GM12878 (cell line): ENCODE measurements around the gene CNTD1. TPM values are rescaled to one million over a fixed set of nuclear protein-coding genes. Genes with fewer than 3 reads are reported as not detected.

Experiments
- ATAC-seq: fragments of 200-7000 bp; cut with Tn5 transposase; 3 replicates; pipeline ENCODE4 v1.9.1; 2020; ENCODE audit warnings: mild to moderate bottlenecking, moderate library complexity
- BruUV-seq: library from RNA; stranded (reverse); fragments of 400-500 nt; replicated peaks from 2 replicates; lab custom pipeline; 2021; lab: Mats Ljungman, UMichigan
- CTCF ChIA-PET: fragments of 300-600 bp; sonication (Branson Sonifier 250); formaldehyde crosslinking; extraction: SDS; loops from one replicate; lab custom pipeline; 2021; ENCODE audit warnings: inconsistent platforms; lab: Yijun Ruan, JAX
- POLR2A ChIA-PET: fragments of 350-600 bp; formaldehyde crosslinking; extraction: SDS; loops from one replicate; lab custom pipeline; 2021; ENCODE audit warnings: inconsistent platforms; lab: Charles Lee
- RAD21 ChIA-PET: fragments of 300-600 bp; sonication (Branson Sonifier 250); formaldehyde crosslinking; loops from one replicate; lab custom pipeline; 2023; ENCODE audit warnings: antibody characterized with exemption; ENCODE audit not compliant: unreplicated experiment; lab: Charles Lee
- SMC1A ChIA-PET: fragments of 300-600 bp; sonication (Branson Sonifier 250); formaldehyde crosslinking; loops from one replicate; lab custom pipeline; 2023; ENCODE audit not compliant: unreplicated experiment, uncharacterized antibody; lab: Charles Lee
- DNase-seq: peaks from one replicate; pipeline ENCODE4 v3.0.0-alpha.2; 2011; ENCODE audit warnings: low read depth, low spot score
- FAIRE-seq: peaks from 3 replicates; lab custom pipeline; 2011; peaks lifted over from hg19 to GRCh38; lab: Jason Lieb, UNC
- H2AFZ ChIP-seq: 2 replicates; pipeline ENCODE4 v1.6.0; 2011; ENCODE audit warnings: low read depth, low read length, control low read depth; ENCODE audit not compliant: control insufficient read depth
- H3K27ac ChIP-seq: 2 replicates; pipeline ENCODE4 v1.5.1; 2011; ENCODE audit warnings: control low read depth; ENCODE audit not compliant: control insufficient read depth, insufficient read depth
- H3K27me3 ChIP-seq, 2 experiments: replicated peaks in 1 of 2; 2 replicates each; pipeline versions ENCODE4 v1.6.0 to v1.6.1; 2011; ENCODE audit warnings: low read length in 1 of 2; ENCODE audit not compliant: control insufficient read depth in 2 of 2, insufficient read depth in 2 of 2
- H3K36me3 ChIP-seq, 2 experiments: 2 replicates each; pipeline ENCODE4 v1.5.1; 2011; ENCODE audit warnings: low read length in 1 of 2; ENCODE audit not compliant: control insufficient read depth in 2 of 2, insufficient read depth in 2 of 2
- H3K4me1 ChIP-seq: 2 replicates; pipeline ENCODE4 v1.6.1; 2011; ENCODE audit warnings: mild to moderate bottlenecking, low read length, moderate library complexity, mixed read lengths; ENCODE audit not compliant: control insufficient read depth, insufficient read depth
- H3K4me2 ChIP-seq: 2 replicates; pipeline ENCODE4 v1.6.0; 2011; ENCODE audit warnings: control low read depth; ENCODE audit not compliant: control insufficient read depth, insufficient read depth
- H3K4me3 ChIP-seq: fragments of 200-600 bp; sonication (generic); 2 replicates; pipeline ENCODE4 v1.5.1; 2016
- H3K79me2 ChIP-seq: 2 replicates; pipeline ENCODE4 v1.6.0; 2011; ENCODE audit warnings: low read length; ENCODE audit not compliant: control insufficient read depth, insufficient read depth
- H3K9ac ChIP-seq: 2 replicates; pipeline ENCODE4 v1.8.0; 2011; ENCODE audit warnings: low read length, control low read depth, mixed read lengths; ENCODE audit not compliant: control insufficient read depth, insufficient read depth
- H3K9me3 ChIP-seq: replicated peaks from 3 replicates; pipeline ENCODE4 v1.5.1; 2011; ENCODE audit warnings: mild to moderate bottlenecking, low read length; ENCODE audit not compliant: control insufficient read depth, insufficient read depth
- H4K20me1 ChIP-seq: 2 replicates; pipeline ENCODE4 v1.6.0; 2011; ENCODE audit not compliant: control insufficient read depth, insufficient read depth
- ASH2L ChIP-seq: fragments of 300-600, 200-600 bp; sonication (generic); IDR thresholded peaks from 2 replicates; pipeline ENCODE4 v1.6.1; 2017; ENCODE audit warnings: low read depth, mild to moderate bottlenecking, borderline replicate concordance
- CBX3 ChIP-seq: fragments of 200-600 bp; sonication (generic); IDR thresholded peaks from 2 replicates; pipeline ENCODE4 v1.6.1; 2016; ENCODE audit warnings: low read depth, borderline replicate concordance
- CEBPB ChIP-seq, 2 experiments: fragments of 150-350 bp in 1 of 2; IDR thresholded peaks; 2 replicates each; pipeline ENCODE4 v1.6.1; 2012 to 2014; ENCODE audit warnings: low read depth in 2 of 2, low read length in 2 of 2, borderline replicate concordance in 1 of 2, inconsistent platforms in 1 of 2
- HDAC6 ChIP-seq: fragments of 200-600 bp; sonication (generic); IDR thresholded peaks from one replicate; pipeline ENCODE4 v1.8.0; 2017; ENCODE audit warnings: antibody characterized with exemption; ENCODE audit not compliant: unreplicated experiment
- HDGF ChIP-seq: fragments of 450-650 bp; IDR thresholded peaks from 2 replicates; pipeline ENCODE4 v1.6.1; 2016; ENCODE audit warnings: antibody characterized with exemption
- SIX5 ChIP-seq: IDR thresholded peaks from 2 replicates; pipeline ENCODE4 v1.6.1; 2011; ENCODE audit warnings: mild to moderate bottlenecking, low read depth, low read length, moderate library complexity; ENCODE audit not compliant: severe bottlenecking
- SMAD5 ChIP-seq: IDR thresholded peaks from 2 replicates; pipeline ENCODE4 v1.6.1; 2016; ENCODE audit warnings: antibody characterized with exemption, low read depth
- ZBTB4 ChIP-seq: fragments of 450-650 bp; formaldehyde crosslinking; IDR thresholded peaks from 2 replicates; pipeline ENCODE4 v1.4.0; 2022; ENCODE audit warnings: mild to moderate bottlenecking, moderate library complexity
- ZNF622 ChIP-seq: fragments of 450-650 bp; IDR thresholded peaks from 2 replicates; pipeline ENCODE4 v1.6.1; 2017; ENCODE audit warnings: mild to moderate bottlenecking, inconsistent platforms
- WGBS: methylation state at CpG from one replicate; pipeline ENCODE4 v1.1.6; 2016; ENCODE audit warnings: low lambda C conversion rate; ENCODE audit not compliant: insufficient replicate concordance, insufficient coverage; ENCODE audit errors: missing lambda C conversion rate; 5-methylcytosine and 5-hydroxymethylcytosine counted together
- in situ Hi-C: fragments of 300-500 bp; cut with MboI; formaldehyde crosslinking; loops from 9 replicates; pipeline ENCODE4 v1.14.3; 2018; ENCODE audit warnings: mixed read lengths
- intact Hi-C: fragments of 100-400 bp; cut with micrococcal nuclease; formaldehyde crosslinking; loops from one replicate; pipeline ENCODE4 v1.14.2; 2022; ENCODE audit not compliant: unreplicated experiment
- polyA plus RNA-seq, 11 experiments: library from polyadenylated mRNA; depleted of rRNA in 4 of 11; unstranded in 6 of 11; stranded (reverse) in 5 of 11; fragments of >200 nt; fragmentation: Nextera tagmentation in 4 of 11; fragmentation: Illumina TruSeq in 1 of 11; extraction: Ambion mirVana in 4 of 11; extraction: Trizol in 1 of 11; gene quantifications; 1 replicate in 1 of 11; 2 replicates in 10 of 11; pipeline versions ENCODE4 v1.2.1 to v1.2.3, GENCODE V29; 2011 to 2016; ENCODE audit warnings: inconsistent platforms in 2 of 11, missing spikeins in 2 of 11, low read depth in 1 of 11
- total RNA-seq, 4 experiments: library from RNA; depleted of rRNA in 3 of 4; stranded (reverse); fragments of >200 nt in 3 of 4; fragmentation: Illumina TruSeq in 1 of 4; extraction: Trizol in 1 of 4; gene quantifications; 2 replicates each; pipeline versions ENCODE4 v1.2.1 to v1.2.3, GENCODE V29; 2013 to 2021

CNTD1 gene
- total and polyA plus RNA-seq, 10 of the 15 experiments (the other 5 are each of a cell fraction or from before 2014, with no cell fraction given): 0.06 to 1.5 (median 1.1) TPM; not detected in 4

- intact Hi-C loops: no loop called here
- TF ChIP-seq HDGF (no peak), ZNF622 (no peak)
- TF ChIP-seq, all 136 proteins: peak for 0
- Histone ChIP-seq H3K9ac (no peak overlapping the region), H3K27me3 (no peaks in the 10 kb centered on the region; a peak in 1 of 4 replicates), H3K4me1 (no peaks in the 10 kb centered on the region), H3K4me2 (no peak overlapping the region), H3K27ac (no peak overlapping the region), H3K36me3 (no peaks in the 10 kb centered on the region), H3K4me3 (no peak overlapping the region), H2AFZ (no peak overlapping the region), H3K9me3 (no peaks in the 10 kb centered on the region), H4K20me1 (no peaks in the 10 kb centered on the region), H3K79me2 (peaks cover 5% of the 10 kb centered on the region)
- POLR2A ChIA-PET: interaction anchor here (1.6 kb wide), 1 partner anchor 10 kb away, joined by 6 read pairs; no protein-coding TSS in a partner anchor
- DNase-seq (no peak), ATAC-seq (no peak), FAIRE-seq (no peak)
- SMC1A ChIA-PET: interaction anchor here (1.2 to 3.4 kb wide), 5 partner anchors 10 to 93 kb away, joined by 3 to 17 read pairs (median 4); partner anchors contain the start of gene CNTNAP1
- CTCF ChIA-PET: interaction anchor here (0.6 to 2.7 kb wide), 8 partner anchors 9 to 171 kb away, joined by 3 to 21 read pairs (median 4); no protein-coding TSS in a partner anchor
- 30% methylated on average over 11 of the region's 11 CpGs for WGBS
- RAD21 ChIA-PET: interaction anchor here (1.5 to 1.9 kb wide), 2 partner anchors 11 to 14 kb away, joined by 4 to 7 read pairs; no protein-coding TSS in a partner anchor
- no TSS peak for BruUV-seq
- in situ Hi-C loops: no loop called here
These were observed 49.5 kb upstream of the CNTD1 start for GRCh38 chr17:42748908-42749798.

DNA sequence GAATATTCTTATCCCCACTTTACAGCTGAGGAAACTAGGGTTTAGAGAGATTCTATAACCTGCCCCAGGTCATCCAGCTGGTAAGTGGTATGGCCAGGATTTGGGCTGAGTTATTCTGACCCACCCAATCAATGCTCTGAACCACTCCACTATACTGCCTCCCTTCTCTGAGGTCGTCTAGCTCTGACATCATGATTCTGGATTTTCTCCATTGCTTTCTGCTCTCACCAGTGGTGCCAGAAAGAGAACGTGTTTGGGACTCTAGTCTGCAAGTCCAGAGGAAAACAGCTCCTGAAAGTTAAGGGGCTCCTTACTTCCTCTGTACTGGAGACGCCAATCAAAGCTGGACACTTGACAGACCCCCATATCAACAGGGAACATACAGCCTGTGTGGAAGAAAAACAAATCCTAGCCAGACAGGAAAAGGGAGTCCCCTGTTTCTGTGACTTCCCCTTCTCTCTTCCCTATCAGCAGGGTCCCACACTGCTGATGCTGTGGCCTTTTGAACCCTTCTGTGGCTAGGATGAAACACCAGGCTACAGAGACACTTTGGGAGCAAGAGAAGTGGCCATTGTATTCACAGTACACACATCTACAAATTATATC lies 47.8 kb upstream of the CNTD1 start:
- in situ Hi-C loops (loop anchor here (5.0 kb wide), 1 partner anchor 51 kb away; no protein-coding TSS in a partner anchor), intact Hi-C loops (no loop called here)
- Histone ChIP-seq H3K9ac (no peak overlapping the region), H3K4me2 (no peak overlapping the region), H3K79me2 (no peaks in the 10 kb centered on the region), H3K4me1 (no peaks in the 10 kb centered on the region), H3K27ac (no peak overlapping the region), H3K36me3 (no peaks in the 10 kb centered on the region), H2AFZ (no peak overlapping the region), H3K4me3 (no peak overlapping the region), H3K27me3 (no peaks in the 10 kb centered on the region; a peak in 1 of 4 replicates), H3K9me3 (no peaks in the 10 kb centered on the region), H4K20me1 (no peaks in the 10 kb centered on the region)
- SMC1A ChIA-PET: interaction anchor here (1.4 to 3.4 kb wide), 5 partner anchors 9 to 95 kb away, joined by 3 to 17 read pairs (median 4); partner anchors contain the start of gene VPS25
- no peak for FAIRE-seq
- ATAC-seq: no peak
- DNase-seq: no peak
- RAD21 ChIA-PET: interaction anchor here (0.5 to 1.9 kb wide), 3 partner anchors 9 to 19 kb away, joined by 4 to 7 read pairs (median 4); no protein-coding TSS in a partner anchor
- POLR2A ChIA-PET: interaction anchor here (0.6 to 1.9 kb wide), 4 partner anchors 8 to 247 kb away, joined by 3 to 6 read pairs (median 4); no protein-coding TSS in a partner anchor
- CTCF ChIA-PET: interaction anchor here (1.0 to 2.7 kb wide), 4 partner anchors 11 to 172 kb away, joined by 3 to 21 read pairs (median 5); no protein-coding TSS in a partner anchor
- WGBS: 6% methylated on average over 3 of the region's 3 CpGs
- BruUV-seq: no TSS peak
- TF ChIP-seq ASH2L: no peak
- no peak for TF ChIP-seq SIX5
- TF ChIP-seq HDAC6: no peak
- no peak for TF ChIP-seq CEBPB (IDR thresholded peaks at IDR 0.05; ENCODE audit: borderline replicate concordance in 1 of 2, low read depth in 2 of 2, low read length in 2 of 2)
- no peak for TF ChIP-seq ZBTB4 (CRISPR knock-in tag)
- no peak for TF ChIP-seq CBX3
- no peak for TF ChIP-seq SMAD5
